IPS DF 4.7 (cell line): ENCODE results near the gene TMEM69.
A peak's percentile ranks its signal among the peaks of the same experiment; 100 is the strongest.
"Not testable (repeated sequence)": the region's sequence is repeated elsewhere in the genome, so short reads cannot be mapped to it uniquely, and the experiment has no call there.

Experiments
- DNase-seq: peaks from one replicate; pipeline ENCODE4 v3.0.0-alpha.2; 2013; ENCODE audit warnings: low spot score; ENCODE audit errors: extremely low read depth

TMEM69 gene

GRCh38 chr1:45677751-45678245, 10.2 kb upstream of the TMEM69 start:
- no peak for DNase-seq

- no peak for DNase-seq
These were observed 9.5 kb upstream of the TMEM69 start for GRCh38 chr1:45678489-45678888.

- no peak for DNase-seq
These were observed 8.9 kb upstream of the TMEM69 start for GRCh38 chr1:45679123-45679522.

- DNase-seq, result no peak
These were observed 5.0 kb upstream of the TMEM69 start for GRCh38 chr1:45682942-45683341.

GRCh38 chr1:45684402-45684801, 3.6 kb upstream of the TMEM69 start:
- no peak for DNase-seq

DNA sequence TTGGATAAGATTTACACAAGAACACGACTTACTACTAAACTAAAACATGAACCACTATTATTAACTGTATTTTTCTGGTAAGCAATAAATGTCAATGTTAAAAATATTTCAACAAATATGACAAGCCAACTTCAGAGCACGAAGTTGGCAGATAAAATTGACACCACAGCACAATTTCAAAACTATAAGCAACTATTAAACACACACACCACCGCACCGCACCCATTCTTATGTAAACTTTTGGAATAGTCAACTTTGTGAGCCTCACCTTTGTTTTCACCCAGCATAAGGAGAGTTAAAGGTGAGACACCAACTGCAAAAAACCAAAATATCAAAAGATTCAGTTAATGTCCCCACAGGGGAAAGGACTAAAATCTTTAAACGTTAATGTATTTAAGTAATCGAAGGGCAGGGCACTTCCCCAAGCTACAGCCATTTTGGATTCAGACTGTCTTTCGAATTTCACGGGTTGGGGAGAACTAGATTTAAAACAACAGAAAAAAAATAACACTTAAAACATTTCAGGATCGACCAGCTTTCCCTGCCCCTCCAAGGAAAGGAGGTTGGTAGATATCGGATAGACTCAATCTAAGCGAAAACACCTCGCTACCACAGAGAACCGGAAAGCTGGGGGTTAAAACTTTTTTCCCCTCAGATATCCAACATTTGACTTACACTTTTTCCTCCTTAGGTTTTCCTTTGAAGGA, 2.5 kb upstream of the TMEM69 start:
- no peak for DNase-seq

GRCh38 chr1:45686015-45686287, 2.0 kb upstream of the TMEM69 start:
- DNase-seq, result no peak

- DNase-seq, result no peak
These were observed 1.5 kb upstream of the TMEM69 start, which contains the start of gene GPBP1L1 for GRCh38 chr1:45686288-45687013. GPBP1L1 (minus strand) TSS chr1:45686533; CDS start chr1:45659087, 27,446 bp downstream.

- DNase-seq, result peak; percentile 96
These were observed 797 bp upstream of the TMEM69 start for GRCh38 chr1:45687014-45687753.

DNA sequence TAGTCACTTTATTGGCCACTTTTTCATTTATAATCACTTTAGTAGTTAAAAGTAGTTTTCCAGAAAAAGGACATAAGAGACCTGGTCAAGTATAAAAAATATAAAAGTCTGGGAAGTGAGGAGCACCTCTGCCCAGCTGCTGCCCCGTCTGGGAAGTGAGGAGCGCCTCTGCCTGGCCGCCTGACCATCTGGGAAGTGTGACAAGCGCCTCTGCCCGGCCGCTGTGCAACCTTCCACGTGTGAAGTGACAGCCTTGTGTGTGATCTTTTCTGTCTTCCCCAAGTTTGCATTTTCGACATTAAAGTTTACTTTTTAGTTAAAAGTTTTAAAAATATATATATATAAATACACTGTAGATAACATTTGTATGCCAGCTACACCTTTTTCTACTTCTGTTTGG, 5.8 kb downstream of the TMEM69 start:
- not testable (repeated sequence) for DNase-seq

- no peak for DNase-seq
These were observed 6.8 kb downstream of the TMEM69 start for GRCh38 chr1:45694823-45695222.

GRCh38 chr1:45704637-45705036, 16.7 kb downstream of the TMEM69 start:
- no peak for DNase-seq

DNA sequence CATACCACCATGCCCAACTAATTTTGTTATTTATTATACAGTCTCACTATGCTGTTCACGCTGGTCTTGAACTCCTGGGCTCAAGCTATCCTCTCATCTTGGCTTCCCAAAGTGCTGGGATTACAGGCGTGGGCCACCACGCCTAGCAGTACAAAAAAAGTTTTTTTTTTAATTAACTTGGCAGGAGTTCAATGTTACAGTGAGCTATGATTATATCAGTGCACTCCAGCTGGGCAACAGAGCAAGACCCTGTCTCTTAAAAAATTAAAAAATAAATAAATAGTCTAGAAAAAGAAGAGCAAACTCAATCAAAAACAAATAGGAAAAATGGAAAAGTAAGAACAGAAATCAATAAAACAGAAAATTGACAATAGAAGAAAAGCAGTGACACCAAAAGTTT, 25.7 kb downstream of the TMEM69 start:
- DNase-seq, result no peak

GRCh38 chr1:45716700-45717099, 28.7 kb downstream of the TMEM69 start:
- no peak for DNase-seq

DNA sequence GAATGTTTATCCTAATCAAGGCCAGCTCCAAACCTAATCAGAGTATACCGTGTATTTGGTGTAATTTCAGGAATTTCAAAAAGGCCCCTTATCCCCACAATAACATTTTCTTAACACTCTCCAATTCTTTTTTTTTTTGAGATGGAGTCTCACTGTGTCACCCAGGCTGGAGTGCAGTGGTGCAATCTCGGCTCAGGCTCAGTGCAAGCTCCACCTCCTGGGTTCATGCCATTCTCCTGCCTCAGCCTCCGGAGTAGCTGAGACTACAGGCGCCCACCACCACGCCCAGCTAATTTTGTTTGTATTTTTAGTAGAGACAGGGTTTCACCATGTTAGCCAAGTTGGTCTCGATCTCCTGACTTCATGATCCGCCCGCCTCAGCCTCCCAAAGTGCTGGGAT, 29.4 kb downstream of the TMEM69 start:
- not testable (repeated sequence) for DNase-seq

- DNase-seq, result no peak
These were observed 30.3 kb downstream of the TMEM69 start for GRCh38 chr1:45718289-45718688.

DNA sequence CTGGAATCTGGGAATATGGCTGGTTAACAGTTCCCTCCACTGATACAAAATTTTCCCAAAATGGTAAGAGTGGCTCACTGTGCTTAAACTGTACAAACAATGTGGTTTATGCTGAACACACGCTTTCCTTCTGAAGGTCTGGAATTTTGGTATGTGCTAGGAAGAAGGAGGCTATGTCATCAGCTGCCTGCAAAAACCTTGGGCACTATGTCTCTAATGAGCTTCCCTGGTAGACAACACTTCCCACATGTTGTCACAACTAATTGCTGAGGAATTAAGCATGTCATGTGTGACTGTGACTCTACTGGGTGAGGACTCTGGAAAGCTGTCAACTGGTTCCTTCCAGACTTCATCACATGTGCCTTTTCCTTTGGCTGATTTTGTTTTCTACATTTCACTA, 33.2 kb downstream of the TMEM69 start:
- DNase-seq, result no peak

GRCh38 chr1:45722809-45723208, 34.8 kb downstream of the TMEM69 start:
- DNase-seq, result no peak

GRCh38 chr1:45723248-45723930, 35.4 kb downstream of the TMEM69 start:
- DNase-seq, result no peak

- DNase-seq, result not testable (repeated sequence)
These were observed 38.0 kb downstream of the TMEM69 start for GRCh38 chr1:45726007-45726406.

DNA sequence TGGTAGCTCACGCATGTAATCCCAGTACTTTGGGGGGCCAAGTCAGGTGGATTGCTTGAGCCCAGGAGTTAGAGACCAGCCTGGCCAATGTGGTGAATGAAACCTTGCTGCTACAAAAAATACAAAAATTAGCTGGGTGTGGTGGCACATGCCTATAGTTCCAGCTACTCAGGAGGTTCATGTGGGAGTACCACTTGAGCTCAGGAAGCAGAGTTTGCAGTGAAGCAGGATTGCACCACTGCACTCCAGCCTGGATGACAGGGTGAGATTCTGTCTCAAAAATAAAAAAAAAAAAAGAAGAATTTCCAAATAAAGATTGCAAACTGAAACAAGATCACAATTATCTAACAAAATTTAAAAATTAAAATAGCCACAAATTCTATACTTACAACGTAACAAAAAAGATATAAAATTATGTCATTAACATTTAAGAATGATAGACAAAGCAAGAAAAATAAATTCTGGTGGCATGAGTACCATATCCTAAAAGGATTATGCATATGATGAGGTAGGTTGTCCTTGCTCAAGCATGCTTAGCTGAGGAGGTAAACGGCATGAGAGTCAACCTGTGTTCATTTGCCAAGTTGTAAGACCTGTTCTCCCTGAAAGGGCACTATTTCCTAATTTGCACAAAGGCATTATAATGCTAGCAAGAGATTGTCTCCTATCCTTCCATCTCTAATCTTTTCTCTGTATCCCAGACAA, 42.2 kb downstream of the TMEM69 start:
- DNase-seq, result peak; percentile 14
